Measurements from ENCODE around the gene HOXA11. TPM values are rescaled to one million over a fixed set of nuclear protein-coding genes. Genes with fewer than 3 reads are reported as not detected.
A peak's percentile ranks its signal among the peaks of the same experiment; 100 is the strongest.

HOXA11 gene
- total RNA-seq, 1 donor from 2014 or later = not detected

GRCh38 chr7:27154901-27155815 is 29.9 kb downstream of the HOXA11 start:
- ATAC-seq (no peak), DNase-seq (ENCODE audit: missing footprints) (peak; percentile 37)
- intact Hi-C loops (cut with DNase I) = no loop called here

- no peak for ATAC-seq
- intact Hi-C loops (cut with DNase I) = no loop called here
- DNase-seq (ENCODE audit: missing footprints) = peak; percentile 32
These were observed 30.7 kb downstream of the HOXA11 start for GRCh38 chr7:27154369-27154768.

GRCh38 chr7:27153526-27153925 is 31.5 kb downstream of the HOXA11 start:
- ATAC-seq (no peak), DNase-seq (ENCODE audit: missing footprints) (no peak)
- intact Hi-C loops (cut with DNase I) = no loop called here

GRCh38 chr7:27152816-27153442 is 32.1 kb downstream of the HOXA11 start:
- DNase-seq (ENCODE audit: missing footprints) (peak; percentile 55), ATAC-seq (no peak)
- intact Hi-C loops (cut with DNase I) = no loop called here

GRCh38 chr7:27151931-27152815 is 32.9 kb downstream of the HOXA11 start, which contains the start of gene HOXA3:
HOXA3 (minus strand) TSS chr7:27152583; CDS start chr7:27110640, 41,943 bp downstream.
- DNase-seq (ENCODE audit: missing footprints) = no peak
- intact Hi-C loops (cut with DNase I) = no loop called here
- ATAC-seq = no peak

GRCh38 chr7:27151341-27151930 is 33.6 kb downstream of the HOXA11 start:
- ATAC-seq (no peak), DNase-seq (ENCODE audit: missing footprints) (peak; percentile 43)
- intact Hi-C loops (cut with DNase I) = no loop called here

- peak; percentile 83 for DNase-seq (ENCODE audit: missing footprints)
- ATAC-seq = peak; percentile 64
- intact Hi-C loops (cut with DNase I) = no loop called here
These were observed 34.3 kb downstream of the HOXA11 start for GRCh38 chr7:27150568-27151340.

- ATAC-seq (no peak), DNase-seq (ENCODE audit: missing footprints) (peak; percentile 50)
- intact Hi-C loops (cut with DNase I) = no loop called here
These were observed 35.0 kb downstream of the HOXA11 start for GRCh38 chr7:27149842-27150567.

- intact Hi-C loops (cut with DNase I) = no loop called here
- no peak for ATAC-seq
These were observed 36.0 kb downstream of the HOXA11 start for GRCh38 chr7:27148756-27149641.

GRCh38 chr7:27148031-27148755 is 36.8 kb downstream of the HOXA11 start:
- DNase-seq (ENCODE audit: missing footprints) = no peak
- no peak for ATAC-seq
- intact Hi-C loops (cut with DNase I) = no loop called here

More at GRCh38 chr7:27148756-27149641, 36.0 kb downstream of the HOXA11 start:
- DNase-seq (ENCODE audit: missing footprints) = peak; percentile 25

GRCh38 chr7:27147199-27148030 is 37.6 kb downstream of the HOXA11 start, which contains the start of gene HOXA6:
HOXA6 (minus strand) TSS chr7:27147774; CDS start chr7:27147749, 25 bp downstream.
- intact Hi-C loops (cut with DNase I) = no loop called here
- ATAC-seq = no peak
- no peak for DNase-seq (ENCODE audit: missing footprints)

- ATAC-seq (no peak), DNase-seq (ENCODE audit: missing footprints) (no peak)
- intact Hi-C loops (cut with DNase I) = no loop called here
These were observed 38.4 kb downstream of the HOXA11 start for GRCh38 chr7:27146491-27147198.

GRCh38 chr7:27145914-27146412 is 39.1 kb downstream of the HOXA11 start:
- ATAC-seq (no peak), DNase-seq (ENCODE audit: missing footprints) (no peak)
- intact Hi-C loops (cut with DNase I) = no loop called here
